Measurements from ENCODE around the gene TGFA.
"Not testable (repeated sequence)": the region's sequence is repeated elsewhere in the genome, so short reads cannot be mapped to it uniquely, and the experiment has no call there.

The TGFA gene

GRCh38 chr2:70471129-70471528 is 82.5 kb downstream of the TGFA start:
- Mint-ChIP-seq H3K4me1 (peaks cover 61% of the 10 kb centered on the region), H3K4me3 (peak overlapping the region; percentile 8), H3K27ac (no peak overlapping the region), H3K9me3 (no peaks in the 10 kb centered on the region), H3K27me3 (no peaks in the 10 kb centered on the region), H3K36me3 (no peaks in the 10 kb centered on the region)

- no peaks in the 10 kb centered on the region for H3K36me3 Mint-ChIP-seq
- no peak overlapping the region for H3K4me3 Mint-ChIP-seq
- H3K9me3 Mint-ChIP-seq, result no peaks in the 10 kb centered on the region
- H3K4me1 Mint-ChIP-seq, result peaks cover 49% of the 10 kb centered on the region
- H3K27me3 Mint-ChIP-seq, result no peaks in the 10 kb centered on the region
- no peak overlapping the region for H3K27ac Mint-ChIP-seq
Measured at GRCh38 chr2:70469961-70470360, 83.7 kb downstream of the TGFA start.

GRCh38 chr2:70469435-70469834 is 84.2 kb downstream of the TGFA start:
- no peaks in the 10 kb centered on the region for H3K27me3 Mint-ChIP-seq
- no peaks in the 10 kb centered on the region for H3K36me3 Mint-ChIP-seq
- H3K9me3 Mint-ChIP-seq, result no peaks in the 10 kb centered on the region
- peaks cover 44% of the 10 kb centered on the region for H3K4me1 Mint-ChIP-seq
- no peak overlapping the region for H3K4me3 Mint-ChIP-seq
- no peak overlapping the region for H3K27ac Mint-ChIP-seq

GRCh38 chr2:70468878-70469277 is 84.7 kb downstream of the TGFA start:
- H3K36me3 Mint-ChIP-seq, result no peaks in the 10 kb centered on the region
- H3K27me3 Mint-ChIP-seq, result no peaks in the 10 kb centered on the region
- no peak overlapping the region for H3K27ac Mint-ChIP-seq
- H3K4me3 Mint-ChIP-seq, result no peak overlapping the region
- H3K9me3 Mint-ChIP-seq, result no peaks in the 10 kb centered on the region
- peaks cover 38% of the 10 kb centered on the region for H3K4me1 Mint-ChIP-seq

- Mint-ChIP-seq H3K27ac (no peak overlapping the region), H3K9me3 (no peaks in the 10 kb centered on the region), H3K4me1 (peaks cover 30% of the 10 kb centered on the region)
Measured at GRCh38 chr2:70467831-70468779, 85.5 kb downstream of the TGFA start.

GRCh38 chr2:70467237-70467636 is 86.4 kb downstream of the TGFA start:
- H3K4me1 Mint-ChIP-seq, result peaks cover 25% of the 10 kb centered on the region
- H3K4me3 Mint-ChIP-seq, result no peak overlapping the region
- H3K36me3 Mint-ChIP-seq, result no peaks in the 10 kb centered on the region
- no peaks in the 10 kb centered on the region for H3K9me3 Mint-ChIP-seq
- no peaks in the 10 kb centered on the region for H3K27me3 Mint-ChIP-seq
- no peak overlapping the region for H3K27ac Mint-ChIP-seq

More at GRCh38 chr2:70467831-70468779, 85.5 kb downstream of the TGFA start:
- no peaks in the 10 kb centered on the region for H3K27me3 Mint-ChIP-seq
- no peak overlapping the region for H3K4me3 Mint-ChIP-seq
- no peaks in the 10 kb centered on the region for H3K36me3 Mint-ChIP-seq

GRCh38 chr2:70466647-70467046 is 87.0 kb downstream of the TGFA start:
- not testable (repeated sequence) for H3K9me3 Mint-ChIP-seq, H3K27me3 Mint-ChIP-seq, H3K27ac Mint-ChIP-seq, H3K4me3 Mint-ChIP-seq, H3K36me3 Mint-ChIP-seq
- H3K4me1 Mint-ChIP-seq, result peaks cover 21% of the 10 kb centered on the region

- Mint-ChIP-seq H3K36me3 (no peaks in the 10 kb centered on the region), H3K9me3 (no peaks in the 10 kb centered on the region)
Measured at GRCh38 chr2:70463997-70464396, 89.6 kb downstream of the TGFA start.

GRCh38 chr2:70463581-70463980 is 90.0 kb downstream of the TGFA start:
- Mint-ChIP-seq H3K27me3 (no peaks in the 10 kb centered on the region), H3K9me3 (no peaks in the 10 kb centered on the region), H3K27ac (no peak overlapping the region), H3K4me1 (no peaks in the 10 kb centered on the region), H3K4me3 (no peak overlapping the region), H3K36me3 (no peaks in the 10 kb centered on the region)

More at GRCh38 chr2:70463997-70464396, 89.6 kb downstream of the TGFA start:
- H3K4me1 Mint-ChIP-seq, result no peaks in the 10 kb centered on the region
- H3K27ac Mint-ChIP-seq, result no peak overlapping the region
- H3K27me3 Mint-ChIP-seq, result no peaks in the 10 kb centered on the region
- H3K4me3 Mint-ChIP-seq, result no peak overlapping the region

- peaks cover 1% of the 10 kb centered on the region for H3K36me3 Mint-ChIP-seq
- no peaks in the 10 kb centered on the region for H3K27me3 Mint-ChIP-seq
- no peak overlapping the region for H3K4me3 Mint-ChIP-seq
- peaks cover 3% of the 10 kb centered on the region for H3K4me1 Mint-ChIP-seq
- H3K9me3 Mint-ChIP-seq, result no peaks in the 10 kb centered on the region
- H3K27ac Mint-ChIP-seq, result no peak overlapping the region
Measured at GRCh38 chr2:70461981-70462876, 91.4 kb downstream of the TGFA start.

GRCh38 chr2:70461414-70461813 is 92.2 kb downstream of the TGFA start:
- H3K27ac Mint-ChIP-seq, result no peak overlapping the region
- no peaks in the 10 kb centered on the region for H3K27me3 Mint-ChIP-seq
- H3K9me3 Mint-ChIP-seq, result no peaks in the 10 kb centered on the region
- peaks cover 1% of the 10 kb centered on the region for H3K36me3 Mint-ChIP-seq
- H3K4me3 Mint-ChIP-seq, result no peak overlapping the region
- peaks cover 11% of the 10 kb centered on the region for H3K4me1 Mint-ChIP-seq

GRCh38 chr2:70460333-70460732 is 93.3 kb downstream of the TGFA start:
- no peak overlapping the region for H3K4me3 Mint-ChIP-seq
- peaks cover 3% of the 10 kb centered on the region for H3K36me3 Mint-ChIP-seq
- H3K9me3 Mint-ChIP-seq, result no peaks in the 10 kb centered on the region
- H3K4me1 Mint-ChIP-seq, result peaks cover 21% of the 10 kb centered on the region
- H3K27me3 Mint-ChIP-seq, result no peaks in the 10 kb centered on the region
- H3K27ac Mint-ChIP-seq, result no peak overlapping the region

- Mint-ChIP-seq H3K27me3 (no peaks in the 10 kb centered on the region), H3K4me3 (no peak overlapping the region), H3K9me3 (no peaks in the 10 kb centered on the region), H3K4me1 (peaks cover 21% of the 10 kb centered on the region), H3K27ac (no peak overlapping the region), H3K36me3 (peaks cover 3% of the 10 kb centered on the region)
Measured at GRCh38 chr2:70458661-70459060, 95.0 kb downstream of the TGFA start.

GRCh38 chr2:70456585-70457495 is 96.8 kb downstream of the TGFA start:
- H3K9me3 Mint-ChIP-seq, result no peaks in the 10 kb centered on the region
- H3K36me3 Mint-ChIP-seq, result peaks cover 3% of the 10 kb centered on the region
- H3K4me1 Mint-ChIP-seq, result peaks cover 21% of the 10 kb centered on the region
- H3K27me3 Mint-ChIP-seq, result no peaks in the 10 kb centered on the region
- no peak overlapping the region for H3K4me3 Mint-ChIP-seq
- H3K27ac Mint-ChIP-seq, result no peak overlapping the region

GRCh38 chr2:70454936-70455544 is 98.6 kb downstream of the TGFA start:
- Mint-ChIP-seq H3K27me3 (no peaks in the 10 kb centered on the region), H3K4me3 (no peak overlapping the region), H3K9me3 (no peaks in the 10 kb centered on the region), H3K27ac (no peak overlapping the region), H3K4me1 (peaks cover 21% of the 10 kb centered on the region), H3K36me3 (peaks cover 7% of the 10 kb centered on the region)
